Parathyroid adenoma (tissue), 2 donors: ENCODE results near the gene SLC1A3.

Source experiments
- H2AFZ ChIP-seq: fragments of 300-600 bp; sonication (generic); one replicate; pipeline ENCODE4 v1.7.0; 2017; ENCODE audit warnings: antibody characterized with exemption, mild to moderate bottlenecking
- H3K27ac ChIP-seq: fragments of 300-600 bp; sonication (generic); one replicate; pipeline ENCODE4 v1.7.0; 2017
- H3K27me3 ChIP-seq: fragments of 300-600 bp; sonication (generic); one replicate; pipeline ENCODE4 v1.7.0; 2017; ENCODE audit warnings: low read length; ENCODE audit not compliant: control insufficient read depth, insufficient read depth
- H3K36me3 ChIP-seq: fragments of 300-600 bp; sonication (generic); one replicate; pipeline ENCODE4 v1.7.0; 2017; ENCODE audit warnings: low read length; ENCODE audit not compliant: control insufficient read depth, insufficient read depth
- H3K4me1 ChIP-seq: fragments of 300-600 bp; sonication (generic); one replicate; pipeline ENCODE4 v1.7.0; 2017; ENCODE audit warnings: control low read depth
- H3K4me2 ChIP-seq: fragments of 300-600 bp; sonication (generic); one replicate; pipeline ENCODE4 v1.7.0; 2017; ENCODE audit warnings: low read length
- H3K4me3 ChIP-seq: fragments of 300-600 bp; sonication (generic); one replicate; pipeline ENCODE4 v1.7.0; 2017; ENCODE audit warnings: low read depth, low read length
- H3K79me2 ChIP-seq: fragments of 300-600 bp; sonication (generic); one replicate; pipeline ENCODE4 v1.7.0; 2017; ENCODE audit warnings: control low read depth
- H3K9ac ChIP-seq: fragments of 300-600 bp; sonication (generic); one replicate; pipeline ENCODE4 v1.7.0; 2017; ENCODE audit warnings: mild to moderate bottlenecking
- H3K9me3 ChIP-seq: fragments of 300-600 bp; sonication (generic); one replicate; pipeline ENCODE4 v1.7.0; 2017; ENCODE audit warnings: low read length; ENCODE audit not compliant: control insufficient read depth
- CTCF ChIP-seq: fragments of 300-600 bp; sonication (generic); IDR thresholded peaks from one replicate; pipeline ENCODE4 v1.7.0; 2017; ENCODE audit warnings: antibody characterized with exemption, mild to moderate bottlenecking
- donor health status: primary hyperparathyroidism.

The SLC1A3 gene

GRCh38 chr5:36669015-36669651 lies 62.7 kb downstream of the SLC1A3 start:
- H3K79me2 ChIP-seq, result no peaks in the 10 kb centered on the region
- H2AFZ ChIP-seq, result no peak overlapping the region
- no peaks in the 10 kb centered on the region for H3K9me3 ChIP-seq
- no peak overlapping the region for H3K4me3 ChIP-seq
- no peaks in the 10 kb centered on the region for H3K27me3 ChIP-seq
- TF ChIP-seq CTCF, result no peak
- peaks cover 5% of the 10 kb centered on the region for H3K4me1 ChIP-seq
- no peak overlapping the region for H3K9ac ChIP-seq
- H3K27ac ChIP-seq, result no peak overlapping the region
- no peak overlapping the region for H3K4me2 ChIP-seq
- no peaks in the 10 kb centered on the region for H3K36me3 ChIP-seq

- Histone ChIP-seq H3K36me3 (no peaks in the 10 kb centered on the region), H2AFZ (no peak overlapping the region), H3K4me3 (no peak overlapping the region), H3K4me1 (peaks cover 5% of the 10 kb centered on the region), H3K9me3 (no peaks in the 10 kb centered on the region), H3K27me3 (no peaks in the 10 kb centered on the region), H3K79me2 (no peaks in the 10 kb centered on the region), H3K9ac (no peak overlapping the region), H3K4me2 (no peak overlapping the region), H3K27ac (no peak overlapping the region)
- no peak for TF ChIP-seq CTCF
Measured at GRCh38 chr5:36670548-36670947, 64.1 kb downstream of the SLC1A3 start.

- Histone ChIP-seq H3K4me2 (no peak overlapping the region), H3K4me3 (no peak overlapping the region), H3K4me1 (no peaks in the 10 kb centered on the region), H2AFZ (no peak overlapping the region), H3K36me3 (no peaks in the 10 kb centered on the region), H3K27me3 (no peaks in the 10 kb centered on the region), H3K9me3 (no peaks in the 10 kb centered on the region), H3K9ac (no peak overlapping the region), H3K79me2 (no peaks in the 10 kb centered on the region), H3K27ac (no peak overlapping the region)
- no peak for TF ChIP-seq CTCF
Measured at GRCh38 chr5:36675282-36675681, 68.9 kb downstream of the SLC1A3 start.

- H3K4me1 ChIP-seq, result no peaks in the 10 kb centered on the region
- no peak overlapping the region for H3K4me2 ChIP-seq
- no peaks in the 10 kb centered on the region for H3K79me2 ChIP-seq
- H3K36me3 ChIP-seq, result no peaks in the 10 kb centered on the region
- no peak overlapping the region for H3K27ac ChIP-seq
- H2AFZ ChIP-seq, result no peak overlapping the region
- H3K4me3 ChIP-seq, result no peak overlapping the region
- TF ChIP-seq CTCF, result no peak
- no peaks in the 10 kb centered on the region for H3K9me3 ChIP-seq
- no peak overlapping the region for H3K9ac ChIP-seq
- no peaks in the 10 kb centered on the region for H3K27me3 ChIP-seq
Measured at GRCh38 chr5:36679221-36679989, 73.0 kb downstream of the SLC1A3 start.
